GM18517 (cell line): ENCODE data around the gene PTPN1.
A peak's percentile ranks its signal among the peaks of the same experiment; 100 is the strongest.
"Not testable (repeated sequence)": the region's sequence is repeated elsewhere in the genome, so short reads cannot be mapped to it uniquely, and the experiment has no call there.

Experiments used
- ATAC-seq: cut with Tn5 transposase; IDR thresholded peaks from one replicate; pipeline ENCODE4 v1.9.1; 2021; ENCODE audit warnings: mild to moderate bottlenecking, moderate library complexity; ENCODE audit not compliant: unreplicated experiment

PTPN1 gene

GRCh38 chr20:50527068-50527605 is 17.0 kb downstream of the PTPN1 start:
- no peak for ATAC-seq

DNA sequence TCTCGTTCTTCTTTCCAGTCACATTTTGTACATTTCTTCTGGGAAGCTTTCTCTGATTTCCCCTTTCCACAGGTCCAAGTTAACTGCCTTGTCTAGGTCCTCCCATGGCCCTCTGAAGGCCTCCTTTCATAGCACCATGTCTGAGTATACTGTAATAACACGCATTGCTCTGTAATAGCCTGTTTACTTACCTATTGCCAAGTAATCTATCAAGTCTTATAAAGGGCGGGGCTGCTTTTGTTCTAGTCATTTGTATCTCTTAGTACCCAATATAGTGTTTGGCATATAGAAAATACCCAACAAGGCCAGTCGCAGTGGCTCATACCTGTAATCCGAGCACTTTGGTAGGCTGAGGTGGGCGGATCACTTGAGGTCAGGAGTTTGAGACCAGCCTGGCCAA is 17.9 kb downstream of the PTPN1 start:
- no peak for ATAC-seq

DNA sequence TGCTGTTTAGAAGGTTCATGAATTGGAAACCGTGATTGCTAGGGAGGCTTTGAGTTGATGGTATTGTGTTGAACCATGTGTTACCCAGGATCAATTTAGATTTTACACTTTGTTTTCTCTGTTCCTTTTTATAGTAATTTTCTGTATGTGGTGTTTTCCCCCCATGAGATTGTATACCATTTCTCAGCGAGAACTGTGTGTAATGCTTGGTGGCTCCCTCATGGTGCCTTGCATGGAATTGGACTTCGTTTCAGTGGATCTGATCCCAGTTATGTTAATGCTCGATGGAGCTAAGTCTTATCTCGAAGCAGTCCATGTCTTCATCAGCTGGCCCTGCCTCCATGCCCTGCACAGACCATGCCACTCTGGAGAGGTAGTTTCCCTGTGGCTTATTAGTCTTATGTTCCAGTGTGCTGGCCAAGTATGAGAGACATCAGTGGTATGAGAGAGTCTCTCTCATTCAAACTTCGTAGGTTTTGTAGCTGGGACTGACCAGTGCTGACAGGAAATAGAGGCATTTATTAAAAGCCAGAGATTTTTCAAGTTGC is 18.7 kb downstream of the PTPN1 start:
- peak; percentile 65 for ATAC-seq

GRCh38 chr20:50532221-50532620 is 22.0 kb downstream of the PTPN1 start:
- no peak for ATAC-seq

DNA sequence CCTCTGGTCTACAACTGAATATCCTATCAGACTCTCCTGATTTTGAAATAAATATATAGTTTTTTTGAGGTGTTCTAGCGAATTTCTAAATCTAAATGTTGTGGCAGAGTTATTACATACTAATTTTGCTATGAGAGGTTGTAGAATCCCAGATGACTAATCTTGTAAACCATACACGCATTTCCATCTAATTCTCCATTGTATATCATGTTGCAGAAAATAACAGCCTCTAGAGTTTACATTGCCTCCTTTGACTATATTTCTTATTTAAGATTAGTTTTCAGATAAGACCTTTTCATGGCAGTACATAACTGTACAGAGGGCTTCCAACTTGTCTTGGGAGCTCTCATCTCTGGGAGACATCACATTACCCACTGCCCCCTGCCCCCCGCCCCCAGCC is 22.9 kb downstream of the PTPN1 start:
- no peak for ATAC-seq

- no peak for ATAC-seq
Observed at GRCh38 chr20:50533464-50533863, 23.3 kb downstream of the PTPN1 start.

GRCh38 chr20:50534567-50534966 is 24.4 kb downstream of the PTPN1 start:
- ATAC-seq, result no peak

DNA sequence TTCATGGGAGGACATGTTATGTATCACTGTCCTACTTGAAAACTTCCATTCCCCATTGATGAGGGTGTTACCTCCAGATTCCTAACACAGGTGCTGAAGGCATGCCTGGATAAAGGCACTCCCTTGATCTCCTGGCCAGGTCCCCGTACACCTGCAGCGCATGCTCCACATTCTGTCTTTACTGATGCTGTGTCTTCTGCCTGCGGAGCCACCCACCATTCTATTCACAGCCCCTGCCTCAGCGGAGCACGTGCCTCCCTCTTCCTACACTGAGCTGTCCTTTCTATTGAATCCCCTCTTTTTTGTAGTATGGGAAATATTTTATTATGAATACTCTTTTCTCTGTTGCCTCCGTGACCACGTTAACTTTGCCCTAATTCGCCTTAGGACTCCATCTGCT is 25.0 kb downstream of the PTPN1 start:
- no peak for ATAC-seq

DNA sequence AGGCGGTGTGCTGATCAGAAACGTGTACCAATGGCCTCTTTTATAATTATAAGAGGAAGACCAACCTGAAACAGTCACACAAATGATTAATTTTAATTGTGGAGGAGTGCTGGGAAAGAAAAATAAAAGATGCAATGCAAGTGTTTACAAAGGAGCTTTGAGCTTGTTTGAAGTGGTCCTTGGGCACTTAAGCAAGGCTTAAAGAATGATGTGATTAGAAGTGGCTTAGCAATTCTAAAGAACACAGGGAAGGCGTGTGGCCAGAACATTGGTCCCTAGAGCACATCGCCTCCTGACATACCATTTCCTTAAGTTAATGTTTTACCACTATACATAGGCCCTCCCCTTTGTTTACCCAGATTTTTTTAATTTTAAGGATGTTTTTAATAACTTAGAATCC is 26.1 kb downstream of the PTPN1 start:
- ATAC-seq, result no peak

DNA sequence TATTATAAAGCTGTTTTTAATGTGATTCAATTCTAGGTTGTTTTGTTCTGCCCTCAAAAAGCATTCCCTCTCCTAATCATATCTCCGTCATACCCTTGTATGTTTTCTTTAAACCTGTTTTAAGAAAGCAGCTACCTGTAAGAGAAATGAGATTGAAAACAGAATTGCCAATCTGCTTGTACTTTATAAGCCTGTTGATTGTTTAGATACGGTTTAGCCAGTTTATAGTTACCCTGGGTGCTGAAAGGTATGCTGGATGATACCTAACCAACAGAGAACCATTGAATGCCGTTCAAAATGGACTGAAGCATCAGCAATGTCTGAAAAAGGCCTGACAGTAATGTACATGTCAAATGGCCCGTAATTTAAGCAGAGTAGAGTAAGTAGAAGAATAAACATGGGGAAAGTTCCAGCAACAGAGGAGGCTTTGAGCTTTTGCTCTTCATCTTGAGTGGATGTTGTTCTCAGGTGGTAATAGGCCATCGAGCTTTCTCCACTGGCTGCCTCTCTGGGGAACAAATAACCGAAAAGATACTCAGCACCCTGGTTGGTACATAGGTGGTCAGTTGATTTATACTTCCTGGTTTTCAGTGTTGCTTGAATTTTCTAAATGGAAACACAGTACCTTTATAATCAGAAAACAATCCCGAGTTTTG is 27.5 kb downstream of the PTPN1 start:
- ATAC-seq, result no peak

DNA sequence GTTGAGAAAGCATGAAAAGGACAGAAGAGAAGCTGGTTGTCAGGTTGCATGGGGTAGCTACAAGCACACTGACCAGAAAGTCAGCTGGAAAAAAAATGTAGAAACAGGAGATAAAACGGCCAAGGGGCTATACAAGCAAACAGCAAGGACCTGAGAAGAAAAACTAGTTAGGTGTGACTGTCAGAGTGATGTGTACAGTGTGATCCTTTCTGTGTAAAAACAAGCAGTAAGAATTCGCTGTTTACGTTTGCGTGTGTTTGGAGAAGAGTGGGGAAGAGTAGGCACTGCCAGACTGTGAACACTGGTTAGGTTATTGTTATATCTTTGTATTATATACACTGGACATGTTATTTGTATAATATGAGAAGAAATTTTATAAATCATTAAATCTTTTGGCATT is 28.1 kb downstream of the PTPN1 start:
- ATAC-seq, result no peak

DNA sequence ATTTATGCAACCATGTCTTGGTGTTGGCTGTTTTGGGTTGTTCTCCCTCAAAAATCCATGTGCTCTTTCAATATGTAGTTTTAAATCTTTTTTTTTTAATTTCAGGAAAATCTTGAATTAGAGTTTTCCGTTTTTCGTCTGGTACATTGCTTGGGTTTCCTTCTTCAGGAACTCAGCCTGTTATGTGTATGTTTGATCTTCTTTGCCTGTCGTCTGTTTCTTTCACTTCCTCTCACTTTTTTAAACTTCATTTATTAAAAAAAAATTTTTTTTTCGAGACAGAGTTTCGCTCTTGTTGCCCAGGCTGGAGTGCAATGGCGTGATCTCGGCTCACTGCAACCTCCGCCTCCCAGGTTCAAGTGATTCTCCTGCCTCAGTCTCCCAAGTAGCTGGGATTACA is 29.6 kb downstream of the PTPN1 start:
- ATAC-seq, result not testable (repeated sequence)

DNA sequence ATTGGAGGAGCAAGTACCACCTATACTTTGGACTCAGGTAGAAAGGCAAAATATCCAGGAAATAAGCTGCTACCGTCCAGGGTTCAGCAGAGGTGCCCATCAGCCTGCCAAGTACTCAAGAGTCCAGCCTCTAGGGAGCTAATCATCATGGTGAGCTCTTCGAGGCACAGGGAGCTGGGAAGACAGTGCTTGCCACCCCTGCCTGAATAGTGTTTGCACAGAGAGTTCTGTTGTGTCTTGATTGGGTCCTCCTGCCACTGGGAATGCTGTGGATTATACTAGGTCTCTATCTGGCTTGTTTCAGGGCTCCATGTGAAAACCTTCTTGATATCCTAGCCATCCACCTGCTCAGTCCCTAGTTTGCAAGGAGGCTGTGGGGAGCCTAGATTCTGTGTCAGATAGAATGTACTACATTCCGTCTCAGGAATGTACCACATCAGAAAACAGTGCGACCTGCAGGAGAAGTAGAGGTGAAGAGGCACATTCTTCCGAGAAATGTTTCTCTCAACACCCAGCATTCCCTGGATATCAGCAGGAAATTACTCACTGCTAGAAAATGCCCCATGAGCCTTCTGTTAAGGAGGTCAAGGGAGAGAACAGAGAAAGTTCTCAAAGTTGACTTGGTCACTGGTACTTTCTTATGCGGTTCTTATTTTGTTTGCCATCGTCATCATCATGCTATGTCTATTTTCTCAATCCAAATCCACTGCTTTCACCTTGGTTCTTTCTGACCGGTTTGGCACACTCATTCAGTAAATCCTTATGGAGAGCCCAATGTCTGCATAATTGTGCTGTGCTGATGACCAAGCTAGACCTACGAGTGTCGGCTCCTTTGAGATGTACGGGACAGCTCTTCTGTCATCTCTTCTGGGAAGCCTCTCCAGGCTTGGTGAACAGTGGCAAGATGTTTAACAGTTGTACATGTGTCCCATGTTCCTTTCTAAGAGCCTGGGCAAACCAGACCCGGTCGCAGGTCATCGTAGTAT is 30.7 kb downstream of the PTPN1 start:
- ATAC-seq, result no peak

DNA sequence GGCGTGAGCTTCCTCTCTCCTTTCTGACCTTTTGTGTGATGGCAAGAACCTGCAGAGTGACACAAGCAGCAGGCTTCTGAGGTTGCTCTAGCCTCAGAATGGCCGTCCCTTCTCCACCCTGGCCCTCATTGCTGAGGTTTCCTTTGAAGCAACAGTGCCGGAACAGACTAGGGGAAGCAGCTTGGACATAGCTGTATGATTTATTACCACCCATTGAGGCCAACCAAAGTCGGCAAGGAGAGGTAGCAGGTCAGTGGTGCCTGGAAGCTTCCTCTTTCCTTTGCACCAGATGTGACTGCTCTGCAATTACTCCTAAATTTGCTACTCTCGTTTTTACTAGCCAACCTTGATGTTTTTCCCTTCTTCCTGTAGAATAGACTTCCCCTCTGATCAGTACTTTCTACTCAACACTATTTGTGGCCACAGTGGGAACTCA is 31.4 kb downstream of the PTPN1 start:
- peak; percentile 49 for ATAC-seq

DNA sequence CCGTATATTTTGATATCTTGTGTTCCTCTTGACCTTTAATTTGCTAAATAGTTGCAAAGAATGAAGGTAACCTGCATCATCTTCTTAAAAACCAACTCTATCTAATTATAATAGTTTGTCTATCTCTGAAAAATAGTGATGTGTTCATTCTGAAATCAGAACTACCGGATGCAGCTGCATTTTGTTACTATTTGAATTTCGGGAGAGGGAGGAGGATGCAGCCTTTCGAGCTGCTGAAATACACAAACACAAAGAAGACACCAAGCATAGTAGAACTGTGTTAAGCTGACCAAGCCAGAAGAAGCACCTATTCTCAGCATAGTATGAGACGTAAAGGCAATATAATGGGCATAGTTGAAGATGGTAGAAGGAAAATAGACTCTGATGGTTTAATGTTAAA is 33.1 kb downstream of the PTPN1 start:
- no peak for ATAC-seq

DNA sequence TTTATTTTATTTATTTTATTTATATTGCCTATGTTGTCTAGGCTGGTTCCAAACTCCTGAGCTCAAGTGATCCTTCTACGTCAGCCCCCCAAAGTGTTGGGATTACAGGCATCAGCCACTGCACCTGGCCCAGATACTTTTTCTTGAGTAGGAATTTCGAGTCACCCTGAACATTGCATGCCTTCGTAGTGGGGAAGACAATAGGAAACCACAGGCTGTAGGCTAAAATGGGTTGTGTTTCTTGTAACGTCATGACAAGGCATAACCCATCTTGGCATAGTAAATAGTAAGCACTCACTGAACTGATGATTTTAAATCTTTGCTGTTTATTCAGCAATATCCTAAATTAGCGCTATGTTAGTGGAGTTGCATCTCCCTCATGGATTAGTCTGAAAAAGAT is 34.9 kb downstream of the PTPN1 start:
- ATAC-seq, result no peak

- no peak for ATAC-seq
Observed at GRCh38 chr20:50546729-50547314, 36.6 kb downstream of the PTPN1 start.

DNA sequence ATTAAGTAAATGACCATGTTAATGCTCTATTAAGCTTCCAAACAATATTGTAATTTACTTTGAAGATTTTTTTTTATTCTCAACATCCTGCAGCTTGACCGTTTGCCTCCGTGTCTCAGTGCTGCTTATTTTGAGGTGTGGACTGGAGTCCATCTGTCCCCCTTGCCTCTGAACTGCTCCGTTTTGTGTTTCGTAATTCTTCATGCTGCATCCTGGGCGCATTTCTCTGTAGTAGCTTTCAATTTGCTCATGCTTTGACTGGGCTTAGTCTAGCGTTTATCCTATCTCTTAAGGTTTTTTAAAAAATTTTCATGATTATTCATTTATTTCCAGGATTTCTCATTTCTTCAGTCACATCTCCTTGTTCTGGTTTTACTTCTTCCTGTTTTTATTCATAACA is 37.8 kb downstream of the PTPN1 start:
- ATAC-seq, result no peak

DNA sequence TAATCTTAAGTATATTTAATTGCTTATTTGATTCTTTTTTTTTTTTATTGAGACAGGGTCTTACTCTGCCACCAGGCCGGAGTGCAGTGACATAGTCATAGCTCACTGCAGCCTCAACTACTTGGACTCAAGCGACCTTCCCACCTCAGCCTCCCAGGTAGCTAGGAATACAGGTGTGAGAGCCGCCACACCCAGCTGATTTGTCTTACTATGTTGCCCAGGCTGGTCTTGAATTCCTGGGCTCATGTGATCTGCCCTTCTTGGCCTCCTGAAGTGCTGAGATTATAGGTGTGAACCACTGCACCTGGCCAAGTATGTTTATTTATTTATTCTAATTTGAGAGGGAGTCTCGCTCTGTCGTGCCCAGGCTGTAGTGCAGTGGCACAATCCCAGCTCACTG is 38.2 kb downstream of the PTPN1 start:
- ATAC-seq, result no peak

GRCh38 chr20:50550531-50550930 is 40.3 kb downstream of the PTPN1 start:
- no peak for ATAC-seq

GRCh38 chr20:50551288-50551687 is 41.1 kb downstream of the PTPN1 start:
- ATAC-seq, result no peak
